GM12878 (cell line): ENCODE measurements around the gene FRK. TPM values are rescaled to one million over a fixed set of nuclear protein-coding genes. Genes with fewer than 3 reads are reported as not detected.

Source experiments
- ATAC-seq: fragments of 200-7000 bp; cut with Tn5 transposase; 3 replicates; pipeline ENCODE4 v1.9.1; 2020; ENCODE audit warnings: mild to moderate bottlenecking, moderate library complexity
- BruUV-seq: library from RNA; stranded (reverse); fragments of 400-500 nt; replicated peaks from 2 replicates; lab custom pipeline; 2021; lab: Mats Ljungman, UMichigan
- CTCF ChIA-PET: fragments of 300-600 bp; sonication (Branson Sonifier 250); formaldehyde crosslinking; extraction: SDS; loops from one replicate; lab custom pipeline; 2021; ENCODE audit warnings: inconsistent platforms; lab: Yijun Ruan, JAX
- POLR2A ChIA-PET: fragments of 350-600 bp; formaldehyde crosslinking; extraction: SDS; loops from one replicate; lab custom pipeline; 2021; ENCODE audit warnings: inconsistent platforms; lab: Charles Lee
- RAD21 ChIA-PET: fragments of 300-600 bp; sonication (Branson Sonifier 250); formaldehyde crosslinking; loops from one replicate; lab custom pipeline; 2023; ENCODE audit warnings: antibody characterized with exemption; ENCODE audit not compliant: unreplicated experiment; lab: Charles Lee
- SMC1A ChIA-PET: fragments of 300-600 bp; sonication (Branson Sonifier 250); formaldehyde crosslinking; loops from one replicate; lab custom pipeline; 2023; ENCODE audit not compliant: unreplicated experiment, uncharacterized antibody; lab: Charles Lee
- DNase-seq: peaks from one replicate; pipeline ENCODE4 v3.0.0-alpha.2; 2011; ENCODE audit warnings: low read depth, low spot score
- FAIRE-seq: peaks from 3 replicates; lab custom pipeline; 2011; peaks lifted over from hg19 to GRCh38; lab: Jason Lieb, UNC
- H2AFZ ChIP-seq: 2 replicates; pipeline ENCODE4 v1.6.0; 2011; ENCODE audit warnings: low read depth, low read length, control low read depth; ENCODE audit not compliant: control insufficient read depth
- H3K27ac ChIP-seq: 2 replicates; pipeline ENCODE4 v1.5.1; 2011; ENCODE audit warnings: control low read depth; ENCODE audit not compliant: control insufficient read depth, insufficient read depth
- H3K27me3 ChIP-seq, 2 experiments: replicated peaks in 1 of 2; 2 replicates each; pipeline versions ENCODE4 v1.6.0 to v1.6.1; 2011; ENCODE audit warnings: low read length in 1 of 2; ENCODE audit not compliant: control insufficient read depth in 2 of 2, insufficient read depth in 2 of 2
- H3K36me3 ChIP-seq, 2 experiments: 2 replicates each; pipeline ENCODE4 v1.5.1; 2011; ENCODE audit warnings: low read length in 1 of 2; ENCODE audit not compliant: control insufficient read depth in 2 of 2, insufficient read depth in 2 of 2
- H3K4me1 ChIP-seq: 2 replicates; pipeline ENCODE4 v1.6.1; 2011; ENCODE audit warnings: mild to moderate bottlenecking, low read length, moderate library complexity, mixed read lengths; ENCODE audit not compliant: control insufficient read depth, insufficient read depth
- H3K4me2 ChIP-seq: 2 replicates; pipeline ENCODE4 v1.6.0; 2011; ENCODE audit warnings: control low read depth; ENCODE audit not compliant: control insufficient read depth, insufficient read depth
- H3K4me3 ChIP-seq: fragments of 200-600 bp; sonication (generic); 2 replicates; pipeline ENCODE4 v1.5.1; 2016
- H3K79me2 ChIP-seq: 2 replicates; pipeline ENCODE4 v1.6.0; 2011; ENCODE audit warnings: low read length; ENCODE audit not compliant: control insufficient read depth, insufficient read depth
- H3K9ac ChIP-seq: 2 replicates; pipeline ENCODE4 v1.8.0; 2011; ENCODE audit warnings: low read length, control low read depth, mixed read lengths; ENCODE audit not compliant: control insufficient read depth, insufficient read depth
- H3K9me3 ChIP-seq: replicated peaks from 3 replicates; pipeline ENCODE4 v1.5.1; 2011; ENCODE audit warnings: mild to moderate bottlenecking, low read length; ENCODE audit not compliant: control insufficient read depth, insufficient read depth
- H4K20me1 ChIP-seq: 2 replicates; pipeline ENCODE4 v1.6.0; 2011; ENCODE audit not compliant: control insufficient read depth, insufficient read depth
- CBFB ChIP-seq: IDR thresholded peaks from 2 replicates; pipeline ENCODE4 v1.6.1; 2016; ENCODE audit warnings: antibody characterized with exemption, low read depth
- CHD1 ChIP-seq: IDR thresholded peaks from 2 replicates; pipeline ENCODE4 v1.6.1; 2012; ENCODE audit warnings: low read depth, low read length, improper control_type of control experiment
- CREM ChIP-seq: IDR thresholded peaks from 2 replicates; pipeline ENCODE4 v1.6.1; 2014; ENCODE audit warnings: antibody characterized with exemption, low read depth
- MTA3 ChIP-seq: IDR thresholded peaks from 2 replicates; pipeline ENCODE4 v1.6.1; 2012; ENCODE audit warnings: low read length, inconsistent platforms, borderline replicate concordance
- NBN ChIP-seq: fragments of 450-650 bp; IDR thresholded peaks from 2 replicates; pipeline ENCODE4 v1.6.1; 2016
- NFIC ChIP-seq: IDR thresholded peaks from 2 replicates; pipeline ENCODE4 v1.6.1; 2012; ENCODE audit warnings: low read depth, mild to moderate bottlenecking, inconsistent platforms, low read length, moderate library complexity
- NR2F1 ChIP-seq: fragments of 450-650 bp; conservative IDR thresholded peaks from 2 replicates; pipeline ENCODE4 v1.6.1; 2017; ENCODE audit warnings: mild to moderate bottlenecking
- RELA ChIP-seq: fragments of 450-650 bp; IDR thresholded peaks from 2 replicates; pipeline ENCODE4 v1.8.0; 2014; ENCODE audit warnings: borderline replicate concordance; ENCODE audit not compliant: partially characterized antibody
- ZNF207 ChIP-seq: fragments of 450-650 bp; IDR thresholded peaks from 2 replicates; pipeline ENCODE4 v1.6.1; 2014; ENCODE audit warnings: antibody characterized with exemption, mild to moderate bottlenecking, borderline replicate concordance
- ZNF384 ChIP-seq: IDR thresholded peaks from 2 replicates; pipeline ENCODE4 v1.6.1; 2012; ENCODE audit warnings: low read depth, mild to moderate bottlenecking, low read length, improper control_type of control experiment, borderline replicate concordance
- ZZZ3 ChIP-seq: IDR thresholded peaks from 2 replicates; pipeline ENCODE4 v1.6.1; 2011; ENCODE audit warnings: low read depth; ENCODE audit not compliant: control insufficient read depth, insufficient read length
- in situ Hi-C: fragments of 300-500 bp; cut with MboI; formaldehyde crosslinking; loops from 9 replicates; pipeline ENCODE4 v1.14.3; 2018; ENCODE audit warnings: mixed read lengths
- intact Hi-C: fragments of 100-400 bp; cut with micrococcal nuclease; formaldehyde crosslinking; loops from one replicate; pipeline ENCODE4 v1.14.2; 2022; ENCODE audit not compliant: unreplicated experiment
- polyA plus RNA-seq, 11 experiments: library from polyadenylated mRNA; depleted of rRNA in 4 of 11; unstranded in 6 of 11; stranded (reverse) in 5 of 11; fragments of >200 nt; fragmentation: Nextera tagmentation in 4 of 11; fragmentation: Illumina TruSeq in 1 of 11; extraction: Ambion mirVana in 4 of 11; extraction: Trizol in 1 of 11; gene quantifications; 1 replicate in 1 of 11; 2 replicates in 10 of 11; pipeline versions ENCODE4 v1.2.1 to v1.2.3, GENCODE V29; 2011 to 2016; ENCODE audit warnings: inconsistent platforms in 2 of 11, missing spikeins in 2 of 11, low read depth in 1 of 11
- total RNA-seq, 4 experiments: library from RNA; depleted of rRNA in 3 of 4; stranded (reverse); fragments of >200 nt in 3 of 4; fragmentation: Illumina TruSeq in 1 of 4; extraction: Trizol in 1 of 4; gene quantifications; 2 replicates each; pipeline versions ENCODE4 v1.2.1 to v1.2.3, GENCODE V29; 2013 to 2021

FRK gene
- total and polyA plus RNA-seq, 10 of the 15 experiments (the other 5 are each of a cell fraction or from before 2014, with no cell fraction given) = 0.29 to 2.4 (median 1.2) TPM

GRCh38 chr6:115969930-115970273 lies 90.8 kb downstream of the FRK start:
- no peaks in the 10 kb centered on the region for H4K20me1 ChIP-seq
- in situ Hi-C loops = no loop called here
- H2AFZ ChIP-seq = no peak overlapping the region
- H3K4me3 ChIP-seq = no peak overlapping the region
- DNase-seq = no peak
- no peaks in the 10 kb centered on the region for H3K27me3 ChIP-seq
- no peaks in the 10 kb centered on the region for H3K9me3 ChIP-seq
- BruUV-seq = no TSS peak
- SMC1A ChIA-PET = interaction anchor here (0.6 to 1.2 kb wide), 3 partner anchors 12 to 929 kb away, joined by 3 read pairs; no protein-coding TSS in a partner anchor
- no peak overlapping the region for H3K4me2 ChIP-seq
- RAD21 ChIA-PET = no interaction called here
- no peak overlapping the region for H3K27ac ChIP-seq
- no peak for TF ChIP-seq ZZZ3
- no peak for TF ChIP-seq RELA
- no peak for TF ChIP-seq NR2F1
- no peak for TF ChIP-seq ZNF207
- TF ChIP-seq NFIC = no peak
- no peak for TF ChIP-seq ZNF384
- no peak for TF ChIP-seq NBN
- no peak for TF ChIP-seq CBFB
- no peak for TF ChIP-seq CHD1
- TF ChIP-seq MTA3 = no peak
- TF ChIP-seq CREM = no peak
- TF ChIP-seq, all 136 proteins: peak for 0
- H3K79me2 ChIP-seq = no peaks in the 10 kb centered on the region
- H3K4me1 ChIP-seq = no peaks in the 10 kb centered on the region
- ATAC-seq (no peak), FAIRE-seq (no peak)
- intact Hi-C loops = no loop called here
- POLR2A ChIA-PET = no interaction called here
- no peaks in the 10 kb centered on the region for H3K36me3 ChIP-seq
- H3K9ac ChIP-seq = no peak overlapping the region
- CTCF ChIA-PET = interaction anchor here (1.2 to 1.7 kb wide), 3 partner anchors 11 to 142 kb away, joined by 4 to 7 read pairs (median 4); no protein-coding TSS in a partner anchor
